Activated CD4-positive, alpha-beta T cell treated with anti-CD3 and anti-CD28 coated beads for 48 hours (primary cell): Measurements from ENCODE around the gene GIT1.

Experiments
- DNase-seq: peaks from one replicate; pipeline ENCODE4 v3.0.0-alpha.2; 2020

GIT1 gene

GRCh38 chr17:29589524-29590410 lies at the start of gene GIT1:
GIT1 (minus strand) TSS chr17:29589648; CDS start chr17:29589378, 270 bp downstream.
- DNase-seq: peak; percentile 87

GRCh38 chr17:29633886-29634285 lies 44.4 kb upstream of the GIT1 start:
- no peak for DNase-seq

GRCh38 chr17:29630630-29631193 lies 41.3 kb upstream of the GIT1 start:
- no peak for DNase-seq

GRCh38 chr17:29629839-29630238 lies 40.4 kb upstream of the GIT1 start:
- DNase-seq: no peak

GRCh38 chr17:29628644-29629043 lies 39.2 kb upstream of the GIT1 start:
- no peak for DNase-seq

GRCh38 chr17:29627951-29628350 lies 38.5 kb upstream of the GIT1 start:
- no peak for DNase-seq

- DNase-seq: no peak
Measured at GRCh38 chr17:29625037-29625750, 35.7 kb upstream of the GIT1 start.

GRCh38 chr17:29624586-29624985 lies 35.1 kb upstream of the GIT1 start:
- DNase-seq: no peak

GRCh38 chr17:29623283-29623647 lies 33.8 kb upstream of the GIT1 start:
- DNase-seq: no peak

- DNase-seq: peak; percentile 80
Measured at GRCh38 chr17:29622337-29623282, 33.2 kb upstream of the GIT1 start, which contains the start of gene CORO6. CORO6 (minus strand) TSS chr17:29622912; CDS start chr17:29621421, 1,491 bp downstream.

GRCh38 chr17:29621751-29622194 lies 32.3 kb upstream of the GIT1 start:
- no peak for DNase-seq

- DNase-seq: no peak
Measured at GRCh38 chr17:29620779-29621500, 31.5 kb upstream of the GIT1 start.

GRCh38 chr17:29620271-29620670 lies 30.8 kb upstream of the GIT1 start:
- no peak for DNase-seq

GRCh38 chr17:29619251-29619650 lies 29.8 kb upstream of the GIT1 start:
- peak; percentile 46 for DNase-seq

- DNase-seq: no peak
Measured at GRCh38 chr17:29618272-29619065, 29.0 kb upstream of the GIT1 start.

- peak; percentile 92 for DNase-seq
Measured at GRCh38 chr17:29617481-29618271, 28.2 kb upstream of the GIT1 start.

- DNase-seq: peak; percentile 98
Measured at GRCh38 chr17:29617125-29617480, 27.7 kb upstream of the GIT1 start.

- DNase-seq: peak; percentile 43
Measured at GRCh38 chr17:29616300-29617048, 27.0 kb upstream of the GIT1 start.
